Hair follicular keratinocyte (primary cell): Measurements from ENCODE around the gene ZFYVE1. TPM values are rescaled to one million over a fixed set of nuclear protein-coding genes. Genes with fewer than 3 reads are reported as not detected.

Experiments used
- total RNA-seq: library from RNA; depleted of rRNA; stranded (reverse); fragments of >200 nt; gene quantifications from 2 replicates; pipeline ENCODE4 v1.2.3, GENCODE V29; 2015

ZFYVE1 gene, protein sequence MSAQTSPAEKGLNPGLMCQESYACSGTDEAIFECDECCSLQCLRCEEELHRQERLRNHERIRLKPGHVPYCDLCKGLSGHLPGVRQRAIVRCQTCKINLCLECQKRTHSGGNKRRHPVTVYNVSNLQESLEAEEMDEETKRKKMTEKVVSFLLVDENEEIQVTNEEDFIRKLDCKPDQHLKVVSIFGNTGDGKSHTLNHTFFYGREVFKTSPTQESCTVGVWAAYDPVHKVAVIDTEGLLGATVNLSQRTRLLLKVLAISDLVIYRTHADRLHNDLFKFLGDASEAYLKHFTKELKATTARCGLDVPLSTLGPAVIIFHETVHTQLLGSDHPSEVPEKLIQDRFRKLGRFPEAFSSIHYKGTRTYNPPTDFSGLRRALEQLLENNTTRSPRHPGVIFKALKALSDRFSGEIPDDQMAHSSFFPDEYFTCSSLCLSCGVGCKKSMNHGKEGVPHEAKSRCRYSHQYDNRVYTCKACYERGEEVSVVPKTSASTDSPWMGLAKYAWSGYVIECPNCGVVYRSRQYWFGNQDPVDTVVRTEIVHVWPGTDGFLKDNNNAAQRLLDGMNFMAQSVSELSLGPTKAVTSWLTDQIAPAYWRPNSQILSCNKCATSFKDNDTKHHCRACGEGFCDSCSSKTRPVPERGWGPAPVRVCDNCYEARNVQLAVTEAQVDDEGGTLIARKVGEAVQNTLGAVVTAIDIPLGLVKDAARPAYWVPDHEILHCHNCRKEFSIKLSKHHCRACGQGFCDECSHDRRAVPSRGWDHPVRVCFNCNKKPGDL
- total RNA-seq: 9.2 and 9.4 TPM in 2 replicates

DNA sequence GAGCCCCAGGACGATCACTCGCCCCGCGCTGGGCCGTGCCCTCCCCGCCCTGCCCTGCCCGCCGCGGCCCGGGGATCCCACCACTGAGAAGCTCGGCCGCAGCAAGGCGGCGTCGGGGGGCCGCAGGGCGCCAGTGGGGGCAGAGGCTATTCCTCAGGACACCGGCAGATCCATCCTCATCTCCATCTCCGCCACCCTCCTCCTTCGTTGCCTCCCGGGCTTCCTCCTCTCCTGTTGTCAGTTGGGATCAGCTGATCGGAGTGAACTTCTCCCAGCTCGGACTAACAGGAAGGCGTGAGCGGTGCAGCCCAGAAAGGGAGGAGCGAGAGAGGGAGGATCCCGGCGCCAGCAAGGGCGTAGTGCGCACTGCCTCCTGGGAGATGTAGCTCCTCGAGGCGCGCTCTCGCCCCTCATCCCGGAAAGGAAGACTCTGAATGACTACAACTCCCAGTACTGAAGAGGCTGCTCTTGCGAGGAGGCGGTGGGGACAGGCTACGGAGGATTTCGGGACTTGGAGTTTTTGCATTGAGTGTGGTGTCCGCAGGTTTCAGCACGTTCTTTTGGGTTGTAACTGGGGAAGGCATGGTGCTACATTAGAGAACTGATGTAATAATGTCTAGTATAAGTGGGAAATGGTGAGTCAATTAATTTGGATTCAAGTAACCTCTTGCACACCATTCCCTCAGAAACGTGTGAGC is at the start of gene ZFYVE1:
Gene ZFYVE1 (minus strand): TSS at position 262 of the 698 bp plus-strand sequence. CDS start 2,598 bp downstream, outside the sequence.

DNA sequence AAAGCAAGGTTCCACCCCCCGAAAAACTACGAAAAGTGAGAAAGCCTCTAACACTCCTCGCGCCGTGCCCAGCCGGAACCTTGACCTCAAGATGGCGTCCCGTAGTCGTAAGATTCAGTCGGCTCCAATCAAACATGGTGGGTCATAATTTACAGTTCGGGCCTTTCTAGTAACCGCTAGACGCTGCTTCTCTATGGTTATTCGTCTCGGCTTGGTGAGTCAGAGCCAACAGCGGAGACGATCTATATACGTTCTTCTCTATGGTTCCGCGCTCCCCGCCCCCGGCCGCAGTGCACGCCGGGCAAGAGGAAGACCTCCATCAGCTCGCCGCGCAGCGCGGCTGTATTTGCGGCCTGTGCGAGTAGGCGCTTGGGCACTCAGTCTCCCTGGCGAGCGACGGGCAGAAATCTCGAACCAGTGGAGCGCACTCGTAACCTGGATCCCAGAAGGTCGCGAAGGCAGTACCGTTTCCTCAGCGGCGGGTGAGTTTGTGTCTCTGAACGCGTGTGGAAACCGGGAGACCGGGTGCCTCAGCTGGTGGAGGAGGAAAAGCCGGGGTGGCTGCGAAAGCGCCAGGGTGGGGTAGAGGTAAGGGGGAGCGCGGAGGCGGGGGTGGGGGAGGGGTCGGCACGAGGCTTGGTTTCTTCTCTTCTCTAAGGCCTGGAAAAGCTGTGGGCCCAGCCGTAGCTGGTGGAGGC is 31.5 kb upstream of the ZFYVE1 start, which contains the start of gene RBM25:
Gene RBM25 (plus strand): TSS at position 311 of the 698 bp plus-strand sequence. CDS start 13,108 bp downstream, outside the sequence.

GRCh38 chr14:72926292-72927028 is 100.4 kb downstream of the ZFYVE1 start, which contains the start of gene DCAF4:
Gene DCAF4 (plus strand): TSS chr14:72926464. CDS start chr14:72937979, 11,515 bp downstream.

Other genes with a start within 250 kb of the ZFYVE1 start
- 0.16 TPM in 1 of 2 replicates, not detected in the other for gene DPF3, start 133.0 kb downstream of the ZFYVE1 start, total RNA-seq
- gene DCAF4, start 100.6 kb downstream of the ZFYVE1 start, total RNA-seq: 16.7 and 20.6 TPM in 2 replicates
- 14.7 and 19.4 TPM in 2 replicates for gene RBM25, start 31.4 kb upstream of the ZFYVE1 start, total RNA-seq
- 27.9 and 33.1 TPM in 2 replicates for gene PSEN1, start 109.4 kb upstream of the ZFYVE1 start, total RNA-seq
- 0.86 and 0.99 TPM in 2 replicates for gene PAPLN, start 210.4 kb upstream of the ZFYVE1 start, total RNA-seq